KMS-11 (cell line): ENCODE measurements around the gene CHRNA1.

ENCODE experiments used
- H2AFZ ChIP-seq: fragments of 200-600 bp; sonication (generic); 2 replicates; pipeline ENCODE4 v1.6.1; 2016; ENCODE audit warnings: antibody characterized with exemption, mixed run types, low read depth
- H3K27ac ChIP-seq: fragments of 200-600 bp; sonication (generic); 2 replicates; pipeline ENCODE4 v1.6.1; 2016; ENCODE audit warnings: mild to moderate bottlenecking, mixed run types
- H3K27me3 ChIP-seq: fragments of 200-600 bp; sonication (generic); 2 replicates; pipeline ENCODE4 v1.6.1; 2017; ENCODE audit warnings: mild to moderate bottlenecking, low read depth, mixed run types, moderate library complexity; ENCODE audit not compliant: insufficient read depth
- H3K36me3 ChIP-seq: fragments of 200-600 bp; sonication (generic); 2 replicates; pipeline ENCODE4 v1.6.1; 2017; ENCODE audit warnings: mild to moderate bottlenecking, mixed run types; ENCODE audit not compliant: insufficient read depth
- H3K4me1 ChIP-seq: fragments of 200-600 bp; sonication (generic); 2 replicates; pipeline ENCODE4 v1.6.1; 2016; ENCODE audit warnings: mild to moderate bottlenecking, low read depth, mixed run types; ENCODE audit not compliant: poor library complexity, severe bottlenecking
- H3K4me2 ChIP-seq: fragments of 200-600 bp; sonication (generic); 2 replicates; pipeline ENCODE4 v1.7.0; 2016; ENCODE audit warnings: mild to moderate bottlenecking, mixed run types
- H3K4me3 ChIP-seq: fragments of 200-600 bp; sonication (generic); IDR thresholded peaks from 2 replicates; pipeline ENCODE4 v1.6.1; 2017; ENCODE audit warnings: low read depth, low read length, mixed read lengths; ENCODE audit not compliant: insufficient read depth
- H3K79me2 ChIP-seq: fragments of 200-600 bp; sonication (generic); 2 replicates; pipeline ENCODE4 v1.6.1; 2016; ENCODE audit warnings: low read depth, mixed run types; ENCODE audit not compliant: insufficient read depth
- H3K9ac ChIP-seq: fragments of 200-600 bp; sonication (generic); 2 replicates; pipeline ENCODE4 v1.6.1; 2016; ENCODE audit warnings: mild to moderate bottlenecking, mixed run types
- H4K20me1 ChIP-seq: fragments of 200-600 bp; sonication (generic); 2 replicates; pipeline ENCODE4 v1.6.1; 2016; ENCODE audit warnings: mild to moderate bottlenecking, mixed run types; ENCODE audit not compliant: insufficient read depth
- CTCF ChIP-seq: fragments of 200-600 bp; sonication (generic); conservative IDR thresholded peaks from 2 replicates; pipeline ENCODE4 v1.6.1; 2017; ENCODE audit warnings: low read depth, mild to moderate bottlenecking, antibody characterized with exemption, low read length, moderate library complexity, mixed read lengths

Gene CHRNA1

GRCh38 chr2:174708713-174709112 lies 55.6 kb downstream of the CHRNA1 start:
- no peak for TF ChIP-seq CTCF
- H3K4me3 ChIP-seq, result no peak overlapping the region
- no peaks in the 10 kb centered on the region for H3K4me1 ChIP-seq
- H3K27me3 ChIP-seq, result no peaks in the 10 kb centered on the region
- no peaks in the 10 kb centered on the region for H4K20me1 ChIP-seq
- H3K27ac ChIP-seq, result no peak overlapping the region
- H3K4me2 ChIP-seq, result no peak overlapping the region
- no peak overlapping the region for H3K9ac ChIP-seq
- no peak overlapping the region for H2AFZ ChIP-seq
- no peaks in the 10 kb centered on the region for H3K79me2 ChIP-seq
- no peaks in the 10 kb centered on the region for H3K36me3 ChIP-seq

DNA sequence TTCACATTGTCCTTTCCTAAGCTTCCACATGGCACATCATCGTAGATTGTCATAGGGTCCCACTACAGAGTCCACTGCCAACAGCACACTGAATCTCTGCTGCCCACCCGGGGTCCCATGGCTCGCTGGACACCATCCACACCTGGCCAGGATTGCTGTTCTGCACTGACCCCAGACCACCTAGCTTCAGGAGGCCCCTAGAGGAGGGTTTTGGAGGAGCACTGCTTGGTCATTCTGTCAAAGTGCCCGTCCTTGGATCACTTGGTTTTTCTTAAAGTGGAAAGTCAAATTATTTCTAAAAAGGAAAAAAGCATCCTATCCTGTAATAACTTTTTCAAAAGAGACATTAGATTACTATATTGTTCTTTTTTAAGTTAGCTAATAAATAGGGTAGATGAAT lies 59.0 kb downstream of the CHRNA1 start:
- Histone ChIP-seq H4K20me1 (no peaks in the 10 kb centered on the region), H3K27ac (no peak overlapping the region), H3K79me2 (no peaks in the 10 kb centered on the region), H3K27me3 (no peaks in the 10 kb centered on the region), H3K4me1 (no peaks in the 10 kb centered on the region), H2AFZ (no peak overlapping the region), H3K4me2 (no peak overlapping the region), H3K36me3 (no peaks in the 10 kb centered on the region), H3K9ac (no peak overlapping the region), H3K4me3 (no peak overlapping the region)
- no peak for TF ChIP-seq CTCF

DNA sequence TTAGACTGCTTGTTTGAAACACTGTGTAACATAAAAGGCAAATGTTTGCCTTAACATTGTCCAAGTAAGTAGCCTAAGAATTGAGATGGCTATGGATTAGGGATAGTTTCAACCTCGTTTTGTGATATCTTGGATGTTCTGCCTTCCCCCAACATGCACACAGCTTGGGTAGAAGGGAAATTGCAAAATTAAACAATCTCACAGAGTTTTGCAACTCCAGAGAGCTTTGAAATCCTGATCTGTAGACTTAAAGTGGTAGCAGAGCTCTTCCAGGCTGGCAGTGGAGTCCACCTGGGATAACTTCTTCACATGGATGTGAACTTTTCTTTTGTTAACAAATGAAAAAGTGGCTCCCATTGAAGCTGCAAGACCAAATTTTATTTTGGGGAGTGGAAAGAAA lies 59.6 kb downstream of the CHRNA1 start:
- H3K27me3 ChIP-seq, result no peaks in the 10 kb centered on the region

DNA sequence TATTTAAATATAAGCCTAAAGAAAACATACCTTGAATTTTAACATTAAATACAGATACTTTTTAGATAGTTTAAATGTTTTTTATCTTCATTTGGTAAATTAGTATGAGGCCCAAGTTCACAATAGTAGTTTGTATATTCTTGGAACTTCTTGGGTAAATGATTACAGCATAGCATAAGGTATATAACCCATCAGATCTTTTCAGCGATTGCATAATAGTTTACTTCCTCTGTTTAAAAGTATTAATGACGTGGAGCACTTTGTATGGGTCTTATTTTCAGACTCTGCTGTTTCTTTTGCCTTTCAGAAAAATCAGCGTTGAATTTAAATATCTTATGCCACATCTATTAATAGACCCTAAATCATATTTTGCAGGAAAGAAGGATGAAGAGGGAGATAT lies 60.2 kb downstream of the CHRNA1 start:
- Histone ChIP-seq H3K27me3 (no peaks in the 10 kb centered on the region), H3K9ac (no peak overlapping the region), H3K27ac (no peak overlapping the region), H2AFZ (no peak overlapping the region), H3K4me1 (no peaks in the 10 kb centered on the region), H4K20me1 (no peaks in the 10 kb centered on the region), H3K79me2 (no peaks in the 10 kb centered on the region), H3K4me2 (no peak overlapping the region), H3K36me3 (no peaks in the 10 kb centered on the region), H3K4me3 (no peak overlapping the region)
- TF ChIP-seq CTCF, result no peak

More for the DNA sequence above, 59.6 kb downstream of the CHRNA1 start:
- Histone ChIP-seq H3K4me1 (no peaks in the 10 kb centered on the region), H3K27ac (no peak overlapping the region), H3K4me2 (no peak overlapping the region), H3K4me3 (no peak overlapping the region), H3K9ac (no peak overlapping the region), H2AFZ (no peak overlapping the region), H4K20me1 (no peaks in the 10 kb centered on the region), H3K36me3 (no peaks in the 10 kb centered on the region), H3K79me2 (no peaks in the 10 kb centered on the region)
- no peak for TF ChIP-seq CTCF
